ENCODE results near the gene PGGT1B.

- TF ChIP-seq SUZ12 (IDR thresholded peaks at IDR 0.05; ENCODE audit: extremely low read depth, insufficient read depth, insufficient read length) (no peak), ZNF274 (IDR thresholded peaks at IDR 0.05; ENCODE audit: low read depth, low read length) (no peak)
These were observed 4.7 kb downstream of the PGGT1B start for GRCh38 chr5:115257981-115258380.

Data from NT2/D1 (cell line).